ENCODE data around the gene FARS2. TPM values are rescaled to one million over a fixed set of nuclear protein-coding genes. Genes with fewer than 3 reads are reported as not detected.

FARS2 gene
- total RNA-seq, 1 donor from 2014 or later = 24.8 TPM

DNA sequence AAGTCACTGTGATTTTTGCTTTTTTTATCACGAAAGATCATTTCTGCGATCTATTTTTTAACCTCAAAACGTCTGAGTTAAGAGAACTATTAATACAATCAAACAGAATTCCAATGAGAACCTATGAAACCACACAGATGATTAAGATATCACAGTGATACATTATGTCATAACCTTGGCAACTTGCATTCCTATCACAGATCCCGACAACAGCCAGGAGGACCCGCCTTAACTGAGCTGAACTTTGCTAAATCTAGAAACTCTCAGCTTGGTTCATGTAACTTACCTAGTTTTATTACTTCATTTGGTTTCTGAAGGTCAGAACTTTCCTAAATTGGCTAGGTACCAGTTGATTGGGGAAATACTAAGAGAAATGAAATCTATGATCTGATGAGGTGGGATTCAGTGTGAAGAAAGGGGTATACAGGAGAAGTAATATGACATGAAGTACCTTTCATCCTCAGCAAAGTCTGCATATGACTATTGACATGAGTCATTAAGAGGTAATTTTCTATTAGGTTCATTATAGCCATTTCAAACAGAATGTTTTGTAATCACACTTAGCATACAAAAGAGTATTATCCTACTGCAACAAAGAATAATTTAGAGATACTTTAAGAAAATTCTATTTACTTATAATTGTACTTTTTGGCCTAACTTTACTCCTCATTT, 11.7 kb upstream of the FARS2 start:
- DNase-seq = no peak

DNA sequence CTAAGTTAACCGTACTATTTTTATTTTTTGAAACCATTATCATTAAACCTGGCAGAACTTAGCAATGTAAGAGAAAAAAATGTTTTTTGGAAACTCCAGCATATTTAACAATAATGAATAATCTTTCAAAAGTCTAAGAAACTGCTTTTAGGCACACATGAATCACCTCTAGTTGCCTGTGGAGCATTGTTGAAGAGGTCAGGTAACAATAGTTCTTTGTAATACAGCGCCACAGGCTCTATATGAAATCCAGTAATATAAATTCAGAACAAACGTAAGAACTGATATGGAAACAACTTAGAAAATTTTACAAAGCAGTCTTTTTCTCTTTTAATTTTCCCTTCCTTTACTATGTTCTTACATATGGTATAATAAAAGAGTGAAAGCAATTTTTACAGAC, 10.9 kb upstream of the FARS2 start:
- DNase-seq = no peak

DNA sequence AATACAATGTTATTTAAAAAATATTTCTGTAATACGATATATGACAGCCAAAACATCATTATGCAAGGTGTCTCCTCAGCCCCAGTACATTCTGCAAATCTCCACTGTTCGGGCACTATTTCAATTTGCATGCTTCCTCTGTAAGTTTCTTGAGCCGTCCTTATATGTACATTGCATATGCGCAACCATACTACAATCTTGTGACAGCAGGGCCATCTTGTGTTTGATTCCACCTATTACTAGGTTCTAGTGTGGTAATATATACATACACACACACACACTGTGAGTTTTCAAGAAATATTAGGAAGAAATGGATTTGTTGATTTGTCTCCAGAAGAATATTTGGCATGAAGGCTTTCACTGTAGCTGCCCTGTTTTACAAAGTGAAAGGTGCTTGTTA, 10.4 kb upstream of the FARS2 start:
- DNase-seq = no peak

DNA sequence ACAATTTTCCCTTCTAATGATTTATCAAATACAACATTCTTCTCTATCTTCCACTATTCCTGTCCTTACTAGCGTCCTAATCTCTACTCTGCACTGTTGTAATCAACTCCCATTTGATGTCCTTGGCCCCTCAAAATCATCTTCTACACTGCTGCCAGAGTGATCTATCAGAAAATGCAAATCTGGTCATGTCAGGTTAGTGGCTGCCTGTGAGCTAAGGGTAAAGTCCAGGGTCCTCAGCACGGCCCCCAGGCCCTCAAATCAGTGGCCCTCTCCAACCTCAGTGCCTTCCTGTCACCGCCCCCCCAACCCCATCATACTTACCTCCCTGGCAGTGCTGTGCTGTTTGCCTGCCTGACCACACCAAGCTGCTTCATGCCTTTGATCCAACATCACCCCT, 4.4 kb upstream of the FARS2 start:
- no peak for DNase-seq

DNA sequence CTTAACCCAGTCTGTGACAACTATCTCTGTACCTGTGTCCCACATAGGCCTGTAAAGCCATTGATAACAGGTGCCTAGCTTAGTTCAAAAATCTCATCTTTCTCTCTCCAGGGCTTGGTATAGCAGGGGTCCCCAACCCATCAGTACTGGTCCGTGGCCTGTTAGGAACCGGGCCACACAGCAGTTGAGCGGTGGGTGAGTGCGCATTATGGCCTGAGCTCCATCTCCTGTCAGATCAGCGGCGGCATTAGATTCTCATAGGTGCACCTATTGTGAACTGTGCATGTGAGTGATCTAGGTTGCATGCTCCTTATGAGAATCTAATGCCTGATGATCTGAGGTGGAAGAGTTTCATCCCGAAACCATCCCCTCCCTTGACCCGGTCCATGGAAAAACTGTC, 3.9 kb upstream of the FARS2 start:
- DNase-seq = no peak

DNA sequence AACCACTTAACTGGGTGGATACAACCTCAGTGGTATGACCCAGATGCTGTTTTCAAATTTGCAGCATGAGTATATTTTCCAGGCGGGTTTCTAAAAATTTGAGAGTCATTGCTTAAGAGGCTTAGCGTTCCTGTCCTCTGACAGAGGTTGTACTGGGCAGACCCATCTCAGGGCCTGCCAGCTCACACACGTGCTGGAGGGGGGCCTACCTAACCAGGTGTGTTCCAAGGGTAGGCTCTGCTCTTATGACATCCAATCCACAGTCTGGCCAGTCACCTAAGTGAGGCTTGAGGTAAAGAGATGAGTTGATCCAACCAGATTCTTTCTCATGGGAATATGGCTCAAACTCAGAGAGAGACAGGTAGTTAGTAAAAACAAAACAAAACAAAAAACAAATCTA, 1.9 kb upstream of the FARS2 start:
- no peak for DNase-seq

DNA sequence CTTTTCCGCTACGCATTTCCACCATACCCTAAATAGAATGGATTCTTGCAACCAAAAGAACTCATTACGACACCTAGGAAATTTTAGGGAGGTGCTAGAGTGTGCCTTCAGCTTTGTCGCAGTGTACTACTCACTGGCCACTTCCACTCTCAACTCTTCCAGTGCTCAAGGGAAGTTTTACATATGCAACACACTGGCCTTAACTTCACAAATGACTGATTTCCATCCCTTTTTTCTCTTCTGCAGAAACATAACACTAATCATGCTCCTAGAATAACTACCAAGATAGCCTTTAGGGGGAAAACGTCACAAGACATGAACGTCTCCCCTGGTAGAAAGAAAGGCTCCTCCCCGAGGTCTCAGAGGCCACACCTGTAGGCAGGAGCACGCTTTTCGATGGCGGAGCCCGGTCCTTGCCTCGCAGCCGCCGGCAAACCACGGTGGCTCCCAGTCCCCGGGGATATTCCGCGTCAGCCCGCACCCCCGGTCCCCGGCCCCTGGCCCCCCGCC, 1.1 kb upstream of the FARS2 start:
- DNase-seq = peak; percentile 70

DNA sequence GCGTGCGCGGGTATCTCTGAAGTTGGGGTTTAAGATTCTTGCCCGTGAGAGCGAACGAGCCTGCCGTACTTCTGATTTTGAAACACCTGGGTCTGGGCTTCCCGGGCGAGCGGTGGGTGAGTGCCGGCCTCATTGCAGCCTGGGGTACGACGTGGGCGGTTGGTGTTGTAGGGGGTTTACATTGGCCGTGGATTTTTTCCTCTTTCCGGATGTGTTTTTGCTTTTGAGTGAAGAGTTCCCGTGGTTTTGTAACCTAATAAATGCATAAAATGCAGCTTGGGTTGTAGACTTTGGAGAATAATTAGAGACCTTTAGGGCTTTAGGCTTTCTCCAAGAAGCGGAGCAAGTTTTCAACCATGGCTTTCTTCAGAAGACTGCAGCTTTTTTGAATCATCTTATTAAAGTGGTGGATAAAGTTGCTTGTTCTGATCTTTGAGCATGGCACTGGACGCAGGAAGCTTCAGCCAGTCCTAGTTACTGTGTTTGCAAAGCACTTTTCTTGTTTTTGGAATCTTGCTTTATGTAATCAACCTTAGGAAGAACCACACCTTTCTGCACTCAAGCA, 314 bp downstream of the FARS2 start:
- no peak for DNase-seq

DNA sequence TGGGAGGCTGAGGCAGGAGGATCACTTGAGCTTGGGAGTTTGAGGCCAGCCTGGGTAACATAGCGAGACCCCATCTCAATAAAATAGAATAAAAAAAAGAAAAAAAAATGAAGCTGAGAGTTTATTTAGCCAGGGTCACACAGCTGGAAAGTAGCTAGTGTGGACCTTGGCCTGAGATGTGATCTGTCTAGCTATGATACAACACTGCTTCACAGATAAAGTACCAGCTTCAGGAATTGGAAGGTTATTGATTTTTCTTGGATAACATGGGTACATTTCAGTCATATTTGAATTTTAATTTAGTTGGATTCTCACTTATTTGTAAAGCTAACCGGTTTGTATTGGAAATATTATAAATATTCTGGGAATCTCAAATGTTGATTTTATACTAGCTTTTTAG, 5.1 kb downstream of the FARS2 start:
- DNase-seq = no peak

DNA sequence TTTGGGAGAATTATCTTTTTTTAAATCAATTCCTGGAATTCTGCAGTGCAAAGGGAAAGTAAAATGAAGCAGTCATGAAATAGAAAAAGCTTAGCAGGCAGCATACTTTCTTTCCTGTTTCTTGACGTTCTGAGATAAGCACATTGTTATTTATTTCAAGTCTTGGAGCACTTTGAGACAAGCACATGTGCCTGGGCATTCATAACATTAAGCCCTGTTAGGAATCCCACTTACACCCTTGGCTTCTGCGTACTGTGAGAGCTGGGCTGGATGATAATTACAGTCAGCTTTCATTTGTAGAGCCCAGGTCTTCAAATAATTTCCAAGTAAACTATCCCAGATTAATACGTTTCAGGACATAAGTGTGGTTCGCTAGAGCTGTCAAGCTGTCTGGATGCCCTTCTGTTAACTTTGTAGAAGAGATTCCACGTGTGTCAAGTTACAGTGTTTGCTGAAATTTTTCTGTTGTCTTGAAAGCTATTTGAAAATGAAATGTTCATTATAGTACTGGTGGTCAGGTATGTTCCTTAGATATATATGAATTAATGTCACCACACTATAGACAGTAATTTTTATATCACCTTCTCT, 8.9 kb downstream of the FARS2 start:
- DNase-seq = no peak

DNA sequence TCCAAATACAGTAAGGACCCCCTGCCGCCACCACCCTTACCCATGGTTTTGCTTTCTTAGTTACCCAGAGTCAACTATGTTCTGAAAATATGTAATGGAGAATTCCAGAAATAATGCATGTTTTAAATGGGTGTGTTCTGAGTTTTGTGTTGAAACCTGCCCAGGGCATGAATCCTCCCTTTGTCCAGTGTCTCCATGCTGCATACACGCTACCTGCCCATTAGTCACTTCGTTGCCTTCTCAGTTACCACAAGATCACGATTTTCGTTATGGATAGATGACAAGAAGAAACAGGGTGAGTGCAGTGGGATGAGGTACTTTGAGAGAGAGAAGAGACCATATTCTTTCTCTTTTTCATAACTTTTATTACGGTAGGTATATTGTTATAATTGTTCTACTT, 10.6 kb downstream of the FARS2 start:
- DNase-seq = no peak

DNA sequence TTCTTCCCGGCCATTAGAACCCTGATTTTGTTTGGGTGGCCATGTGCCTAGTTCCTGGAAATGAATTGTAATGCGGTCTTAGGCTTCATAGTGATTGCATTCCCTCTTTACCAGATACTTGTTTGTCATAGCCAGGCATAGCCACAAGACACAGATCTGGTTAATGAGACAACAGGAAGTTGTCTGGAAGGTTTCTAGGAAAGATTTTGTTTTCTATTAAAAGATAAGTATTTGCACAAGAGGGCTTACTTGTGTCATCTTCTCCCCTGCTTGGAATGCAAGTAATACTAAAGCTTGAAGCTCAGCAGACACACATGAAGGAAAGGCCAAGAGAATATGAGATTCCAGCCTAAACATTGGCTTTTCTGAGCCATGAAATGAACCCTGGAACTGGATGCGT, 12.9 kb downstream of the FARS2 start:
- DNase-seq = no peak

DNA sequence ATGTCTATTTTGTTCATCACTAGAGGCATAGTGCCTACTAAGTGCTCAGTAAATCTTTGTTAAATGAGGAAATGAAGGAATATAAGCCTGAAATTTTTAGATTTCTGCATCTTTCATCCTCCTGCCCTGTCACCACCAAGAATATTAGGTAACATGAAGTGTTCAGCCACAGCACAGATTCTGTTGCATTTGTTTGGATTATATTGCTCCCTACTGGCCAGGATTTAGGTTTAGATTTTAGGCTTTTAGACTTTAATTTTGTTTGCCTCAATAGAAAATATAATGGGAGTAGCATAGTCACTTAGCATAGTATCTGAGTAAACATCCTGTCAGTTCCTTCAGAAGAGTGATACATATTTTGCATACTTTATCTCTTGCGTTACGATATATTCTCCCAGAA, 14.2 kb downstream of the FARS2 start:
- no peak for DNase-seq

DNA sequence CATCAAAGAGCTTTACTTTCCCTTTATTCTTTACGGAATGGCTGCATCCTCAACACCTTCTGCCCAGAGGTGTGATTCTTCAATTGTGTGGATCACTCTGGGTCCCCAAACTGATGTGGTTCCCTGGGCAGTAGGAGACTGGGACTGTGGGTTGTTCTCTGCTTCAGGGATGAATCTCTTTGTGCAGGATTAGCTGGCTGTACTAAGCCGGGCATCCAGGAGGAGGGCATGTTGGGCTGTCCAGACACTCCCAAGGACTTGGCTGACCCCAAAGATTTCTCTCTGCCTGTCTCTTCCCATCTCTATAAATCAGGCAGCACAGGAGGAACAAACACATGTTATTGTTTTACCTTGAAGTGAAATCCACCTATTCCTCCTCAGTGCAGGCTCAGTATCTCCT, 15.3 kb downstream of the FARS2 start:
- DNase-seq = no peak

DNA sequence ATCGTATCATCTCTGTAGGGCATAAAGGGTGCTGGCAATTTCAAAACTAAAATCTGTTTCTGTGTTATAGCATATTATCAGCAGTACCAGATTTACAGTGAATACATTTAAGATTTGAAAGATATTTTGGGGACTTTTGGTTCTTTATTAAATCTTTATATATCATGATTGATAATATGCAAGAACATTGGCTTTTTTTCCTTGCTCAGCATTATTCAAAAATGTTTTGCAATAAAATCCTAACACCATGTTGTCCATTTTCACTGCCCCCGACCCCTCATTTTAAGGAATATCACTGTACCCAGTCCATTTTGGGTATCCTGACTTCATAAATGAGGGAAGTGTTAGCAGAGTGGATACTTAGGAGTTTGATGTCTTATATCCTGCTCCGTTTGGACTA, 16.3 kb downstream of the FARS2 start:
- no peak for DNase-seq

DNA sequence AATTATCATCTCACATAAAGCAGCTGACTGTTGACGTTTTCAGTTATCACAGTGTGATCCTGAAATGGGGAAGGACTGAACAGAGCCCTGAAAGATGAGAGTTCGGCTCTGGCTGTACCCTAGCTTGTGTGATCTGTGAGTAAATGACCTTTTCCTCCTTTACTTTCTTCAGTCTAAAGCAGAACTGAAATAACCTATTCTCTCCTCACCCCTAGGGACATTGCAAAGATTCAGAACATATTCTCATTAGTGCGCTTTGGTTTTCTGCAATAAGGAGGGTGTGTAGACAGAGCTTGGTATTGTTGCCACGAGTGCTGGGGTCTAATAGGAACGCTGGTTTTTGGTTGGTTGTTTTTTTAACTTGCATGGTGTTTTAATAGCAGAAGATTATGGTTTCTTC, 16.7 kb downstream of the FARS2 start:
- no peak for DNase-seq

DNA sequence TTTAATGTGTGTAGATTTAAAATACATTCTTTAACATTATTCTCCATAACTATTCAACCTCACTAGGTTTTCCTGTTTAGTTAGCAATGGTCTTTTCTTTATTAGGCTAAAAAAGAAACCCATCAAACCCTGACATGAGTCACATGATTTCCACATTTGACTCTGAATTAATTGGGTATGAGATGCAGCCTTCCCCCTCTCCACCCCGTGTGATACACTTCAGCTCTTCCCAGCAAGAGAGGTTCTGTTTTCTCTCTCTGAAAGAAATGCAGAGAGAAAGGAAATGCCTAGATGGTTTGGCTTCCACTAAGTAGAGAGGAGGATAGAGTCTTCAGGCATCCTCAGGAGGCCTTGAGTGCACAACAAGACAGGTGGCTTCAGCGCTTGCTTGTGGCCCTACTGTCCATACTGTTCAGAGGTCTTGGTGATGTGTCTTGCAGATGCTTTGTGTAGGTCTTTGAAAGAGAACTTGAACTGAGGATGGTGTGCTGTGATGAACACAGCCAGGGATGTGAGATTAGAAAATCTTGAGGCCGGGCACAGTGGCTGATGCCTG, 17.3 kb downstream of the FARS2 start:
- no peak for DNase-seq

DNA sequence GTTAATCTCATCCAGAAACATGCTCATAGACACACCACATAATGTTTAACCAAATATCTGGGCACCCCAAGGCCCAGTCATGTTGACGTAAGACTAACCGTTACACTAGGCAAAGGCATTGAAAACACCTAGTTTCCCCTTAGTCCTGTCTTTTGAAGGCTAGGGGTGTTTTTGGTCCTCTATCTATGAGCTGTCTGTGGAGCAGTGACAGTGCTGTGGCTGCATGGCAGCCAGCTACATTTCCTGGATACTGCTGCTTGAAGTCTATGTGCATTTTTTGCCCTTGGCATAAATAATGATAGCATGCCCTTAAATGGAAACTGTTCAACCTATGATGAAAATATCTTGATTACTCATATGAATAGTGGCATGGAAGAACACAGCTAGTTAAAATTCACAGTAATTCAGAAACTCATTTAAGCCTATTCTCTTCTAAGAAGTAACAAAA, 18.6 kb downstream of the FARS2 start:
- no peak for DNase-seq

DNA sequence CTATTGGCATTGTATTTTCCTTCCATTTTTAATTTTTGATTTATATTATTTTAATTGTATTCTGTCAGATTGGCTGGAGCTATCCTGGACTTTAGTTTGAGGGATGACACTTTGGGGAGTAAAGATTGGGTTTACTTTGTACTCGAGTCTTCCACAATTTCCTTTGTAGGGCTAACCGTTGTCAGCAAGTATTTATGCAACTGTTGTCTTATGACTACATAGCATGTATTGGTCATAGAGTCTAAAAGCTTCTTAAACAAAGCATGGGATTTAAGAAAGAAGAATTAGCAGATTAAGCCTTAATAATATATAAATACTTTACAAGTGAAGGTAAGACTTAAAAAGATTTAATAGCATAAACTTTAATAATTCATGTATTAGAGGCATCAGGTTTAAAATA, 19.6 kb downstream of the FARS2 start:
- no peak for DNase-seq

DNA sequence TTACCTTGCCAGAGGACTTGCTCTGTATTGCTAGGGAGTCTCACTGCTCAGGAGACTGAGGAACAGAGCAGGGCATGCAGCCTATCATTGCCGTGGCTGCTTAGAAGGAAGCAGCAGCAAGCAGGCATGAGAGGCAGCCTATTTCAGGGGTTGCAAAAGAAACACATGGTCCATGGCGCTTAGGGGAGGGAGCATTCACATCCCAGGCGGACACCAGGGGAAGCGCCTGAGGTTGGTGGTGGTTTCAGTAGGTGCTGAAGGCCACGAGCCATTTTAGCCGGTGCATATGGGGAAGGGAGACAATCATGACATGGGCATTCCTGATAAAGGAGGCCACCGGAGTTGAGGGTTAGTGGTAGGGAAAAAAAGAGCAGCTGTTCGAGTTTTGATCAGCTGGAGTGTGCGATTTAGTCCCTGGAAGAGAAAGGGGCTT, 20.9 kb downstream of the FARS2 start:
- DNase-seq = no peak

DNA sequence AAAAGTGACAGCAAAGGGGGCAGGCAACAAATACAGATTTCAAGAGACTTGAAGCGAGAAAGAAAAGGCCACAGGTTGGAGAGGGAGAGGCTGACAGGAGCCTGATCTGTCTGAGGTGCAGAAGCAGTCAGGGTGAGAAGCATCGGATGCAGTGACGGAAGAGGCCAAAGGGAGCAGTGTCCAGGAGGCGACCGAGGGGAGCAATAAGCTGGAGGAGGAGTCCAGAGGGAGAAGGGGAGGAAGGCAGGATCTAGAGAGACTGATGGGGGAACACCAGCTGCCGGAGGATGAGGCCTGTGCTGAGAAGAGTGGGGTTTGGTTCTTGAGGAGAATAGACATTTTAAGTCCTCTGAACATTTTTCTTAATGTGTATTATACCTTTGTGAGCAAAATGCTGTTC, 23.8 kb downstream of the FARS2 start:
- no peak for DNase-seq

DNA sequence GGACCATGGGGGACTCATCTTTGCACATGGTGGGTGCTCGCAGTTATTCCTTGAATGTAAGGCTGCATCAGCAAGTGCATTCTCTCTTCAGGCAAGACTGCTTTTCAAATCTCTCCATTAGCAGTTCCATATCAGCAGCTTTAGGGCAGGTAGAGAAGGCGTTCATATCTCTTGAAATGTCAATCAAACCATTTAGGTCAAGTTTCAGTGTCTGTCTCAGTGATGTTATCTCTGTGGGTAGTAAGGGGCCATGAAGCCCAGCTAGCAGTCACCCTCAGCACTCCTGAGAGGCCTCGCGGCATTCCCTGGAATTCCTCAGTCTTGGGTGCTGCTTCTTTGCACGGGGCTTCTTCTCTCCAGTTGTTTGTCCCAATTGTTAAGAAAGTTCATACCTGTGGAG, 24.2 kb downstream of the FARS2 start:
- no peak for DNase-seq

DNA sequence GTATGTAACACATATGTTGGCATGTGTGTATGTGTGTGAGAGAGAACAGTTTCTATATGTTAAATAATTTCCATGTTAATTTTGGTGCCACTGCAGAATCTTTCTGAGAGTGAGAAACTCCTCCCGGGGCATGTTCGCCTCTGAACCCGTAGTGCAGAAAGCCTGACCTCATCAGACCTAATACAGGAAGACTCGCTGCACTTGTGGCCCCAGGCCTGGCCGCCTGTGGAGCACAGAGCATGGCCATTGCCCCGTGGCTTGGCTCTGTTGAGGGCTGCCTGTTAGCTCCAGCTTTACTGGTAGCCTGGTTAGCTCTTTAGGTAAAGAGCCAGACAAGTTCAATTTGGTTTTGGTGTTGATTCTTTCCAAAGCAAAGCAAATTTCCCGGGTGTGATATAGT, 25.5 kb downstream of the FARS2 start:
- no peak for DNase-seq

All from occipital lobe (tissue), 2 donors.